NCI-H2227 (cell line): ENCODE measurements around the gene ACTN2.
A peak's percentile ranks its signal among the peaks of the same experiment; 100 is the strongest.

Experiments used
- DNase-seq: peaks from one replicate; lab custom pipeline; 2025; ENCODE audit not compliant: unreplicated experiment; lab: John Stamatoyannopoulos, UW

ACTN2 gene

GRCh38 chr1:236689713-236690569 is 3.6 kb downstream of the ACTN2 start:
- DNase-seq: no peak

- no peak for DNase-seq
Measured at GRCh38 chr1:236691348-236691747, 5.0 kb downstream of the ACTN2 start.

- no peak for DNase-seq
Measured at GRCh38 chr1:236692128-236692527, 5.8 kb downstream of the ACTN2 start.

GRCh38 chr1:236692742-236693141 is 6.4 kb downstream of the ACTN2 start:
- no peak for DNase-seq

- DNase-seq: no peak
Measured at GRCh38 chr1:236699366-236699765, 13.1 kb downstream of the ACTN2 start.

- DNase-seq: no peak
Measured at GRCh38 chr1:236700903-236701302, 14.6 kb downstream of the ACTN2 start.

GRCh38 chr1:236701782-236702181 is 15.5 kb downstream of the ACTN2 start:
- DNase-seq: no peak

- no peak for DNase-seq
Measured at GRCh38 chr1:236702791-236703394, 16.6 kb downstream of the ACTN2 start.

- peak; percentile 60 for DNase-seq
Measured at GRCh38 chr1:236705771-236706170, 19.5 kb downstream of the ACTN2 start.

GRCh38 chr1:236706183-236706582 is 19.9 kb downstream of the ACTN2 start:
- DNase-seq: peak; percentile 25

GRCh38 chr1:236710328-236710892 is 24.1 kb downstream of the ACTN2 start:
- no peak for DNase-seq

GRCh38 chr1:236716160-236716559 is 29.9 kb downstream of the ACTN2 start:
- no peak for DNase-seq

GRCh38 chr1:236717811-236718210 is 31.5 kb downstream of the ACTN2 start:
- no peak for DNase-seq

- DNase-seq: no peak
Measured at GRCh38 chr1:236718328-236718727, 32.0 kb downstream of the ACTN2 start.

GRCh38 chr1:236720206-236720605 is 33.9 kb downstream of the ACTN2 start:
- DNase-seq: no peak

- DNase-seq: no peak
Measured at GRCh38 chr1:236720611-236721010, 34.3 kb downstream of the ACTN2 start.

GRCh38 chr1:236724049-236724448 is 37.8 kb downstream of the ACTN2 start:
- DNase-seq: no peak

- DNase-seq: no peak
Measured at GRCh38 chr1:236724506-236724905, 38.2 kb downstream of the ACTN2 start.

GRCh38 chr1:236725668-236726067 is 39.4 kb downstream of the ACTN2 start:
- no peak for DNase-seq

- no peak for DNase-seq
Measured at GRCh38 chr1:236727521-236727920, 41.2 kb downstream of the ACTN2 start.

GRCh38 chr1:236728752-236729151 is 42.5 kb downstream of the ACTN2 start:
- no peak for DNase-seq

GRCh38 chr1:236733653-236734052 is 47.4 kb downstream of the ACTN2 start:
- DNase-seq: no peak
